Peyer's patch (tissue), 4 donors: ENCODE measurements around the gene OR5B2. TPM values are rescaled to one million over a fixed set of nuclear protein-coding genes. Genes with fewer than 3 reads are reported as not detected.

ENCODE experiments used
- DNase-seq, 3 donors: peaks; one replicate each; pipeline ENCODE4 v3.0.0-alpha.2; 2017 to 2019
- H3K27ac ChIP-seq, 4 donors: fragments of 200-600 bp; sonication (generic); one replicate each; pipeline ENCODE4 v1.5.1; 2016 to 2019
- H3K27me3 ChIP-seq, 2 donors: fragments of 200-600 bp; sonication (generic); one replicate each; pipeline ENCODE4 v1.5.1; 2019
- H3K36me3 ChIP-seq, 3 donors: fragments of 200-600 bp; sonication (generic); one replicate each; pipeline ENCODE4 v1.5.1; 2016 to 2019
- H3K4me1 ChIP-seq, 4 donors: fragments of 200-600 bp; sonication (generic); one replicate each; pipeline ENCODE4 v1.5.1; 2016 to 2019
- H3K4me3 ChIP-seq, 4 donors: fragments of 200-600 bp; sonication (generic); 1 replicate in 3 of 4; 2 replicates in 1 of 4; pipeline ENCODE4 v1.5.1; 2016 to 2019; ENCODE audit warnings: mild to moderate bottlenecking in 1 of 4
- H3K9me3 ChIP-seq, 4 donors: fragments of 200-600 bp; sonication (generic); one replicate each; pipeline ENCODE4 v1.5.1; 2016 to 2019; ENCODE audit warnings: mild to moderate bottlenecking in 1 of 4
- CTCF ChIP-seq, 6 experiments: fragments of 450-650 bp in 4 of 6; fragments of 200-600 bp in 2 of 6; sonication (generic) in 1 of 6; IDR thresholded peaks; one replicate each; pipeline ENCODE4 v1.5.1; 2017 to 2019; ENCODE audit warnings: antibody characterized with exemption in 6 of 6, mild to moderate bottlenecking in 3 of 6, moderate library complexity in 1 of 6
- POLR2A ChIP-seq, 2 donors: fragments of 450-650 bp; IDR thresholded peaks; one replicate each; pipeline ENCODE4 v1.5.1; 2017; ENCODE audit warnings: antibody characterized with exemption in 2 of 2, mild to moderate bottlenecking in 2 of 2, moderate library complexity in 2 of 2
- total RNA-seq, 4 donors: library from RNA; depleted of rRNA; stranded (reverse); fragments of >200 nt; gene quantifications; one replicate each; pipeline ENCODE4 v1.1.0, GENCODE V29; 2016

OR5B2 gene
- total RNA-seq, 4 donors from 2014 or later = not detected

- no peaks in the 10 kb centered on the region for H3K9me3 ChIP-seq
- no peak overlapping the region for H3K27ac ChIP-seq
- H3K4me1 ChIP-seq = no peaks in the 10 kb centered on the region
- H3K27me3 ChIP-seq = no peaks in the 10 kb centered on the region
- no peak for DNase-seq
- H3K36me3 ChIP-seq = no peaks in the 10 kb centered on the region
- TF ChIP-seq POLR2A (IDR thresholded peaks at IDR 0.05) = no peak
- TF ChIP-seq CTCF (IDR thresholded peaks at IDR 0.05) = no peak
- H3K4me3 ChIP-seq = no peak overlapping the region
These were observed 16.4 kb upstream of the OR5B2 start for GRCh38 chr11:58444300-58444699.

- no peaks in the 10 kb centered on the region for H3K4me1 ChIP-seq
- no peak for TF ChIP-seq CTCF (IDR thresholded peaks at IDR 0.05)
- no peak for TF ChIP-seq POLR2A (IDR thresholded peaks at IDR 0.05)
- H3K36me3 ChIP-seq = no peaks in the 10 kb centered on the region
- no peak within 1 kb of the TSS for H3K4me3 ChIP-seq
- H3K9me3 ChIP-seq = no peaks in the 10 kb centered on the region
- H3K27ac ChIP-seq = no peak within 1 kb of the TSS
- no peak for DNase-seq
- no peaks in the 10 kb centered on the region for H3K27me3 ChIP-seq
These were observed 14.2 kb upstream of the OR5B2 start, which contains the start of gene OR5B12 for GRCh38 chr11:58442136-58442535. TSS of gene OR5B12 (minus strand) at chr11:58442236. CDS start at chr11:58440151, 2,085 bp downstream.

GRCh38 chr11:58438486-58438885 lies 10.6 kb upstream of the OR5B2 start:
- Histone ChIP-seq H3K36me3 (no peaks in the 10 kb centered on the region), H3K9me3 (no peaks in the 10 kb centered on the region), H3K27me3 (no peaks in the 10 kb centered on the region), H3K4me3 (no peak overlapping the region), H3K4me1 (no peaks in the 10 kb centered on the region), H3K27ac (no peak overlapping the region)
- TF ChIP-seq CTCF (IDR thresholded peaks at IDR 0.05) (no peak), POLR2A (IDR thresholded peaks at IDR 0.05) (no peak)
- DNase-seq = no peak

- no peaks in the 10 kb centered on the region for H3K4me1 ChIP-seq
- DNase-seq = no peak
- no peaks in the 10 kb centered on the region for H3K36me3 ChIP-seq
- no peak overlapping the region for H3K4me3 ChIP-seq
- no peaks in the 10 kb centered on the region for H3K27me3 ChIP-seq
- TF ChIP-seq CTCF (IDR thresholded peaks at IDR 0.05) (no peak), POLR2A (IDR thresholded peaks at IDR 0.05) (no peak)
- H3K27ac ChIP-seq = no peak overlapping the region
- no peaks in the 10 kb centered on the region for H3K9me3 ChIP-seq
These were observed 6.3 kb upstream of the OR5B2 start for GRCh38 chr11:58434217-58434616.

- no peaks in the 10 kb centered on the region for H3K36me3 ChIP-seq
- no peak for TF ChIP-seq POLR2A (IDR thresholded peaks at IDR 0.05)
- TF ChIP-seq CTCF (IDR thresholded peaks at IDR 0.05) = no peak
- H3K27me3 ChIP-seq = no peaks in the 10 kb centered on the region
- no peak for DNase-seq
- no peak overlapping the region for H3K4me3 ChIP-seq
- no peaks in the 10 kb centered on the region for H3K4me1 ChIP-seq
- H3K27ac ChIP-seq = no peak overlapping the region
- H3K9me3 ChIP-seq = no peaks in the 10 kb centered on the region
These were observed 5.8 kb upstream of the OR5B2 start for GRCh38 chr11:58433638-58434203.

- H3K27ac ChIP-seq = no peak overlapping the region
- no peak for DNase-seq
- H3K27me3 ChIP-seq = no peaks in the 10 kb centered on the region
- no peaks in the 10 kb centered on the region for H3K4me1 ChIP-seq
- TF ChIP-seq CTCF (IDR thresholded peaks at IDR 0.05) (no peak), POLR2A (IDR thresholded peaks at IDR 0.05) (no peak)
- H3K9me3 ChIP-seq = no peaks in the 10 kb centered on the region
- H3K4me3 ChIP-seq = no peak overlapping the region
- H3K36me3 ChIP-seq = no peaks in the 10 kb centered on the region
These were observed 1.4 kb upstream of the OR5B2 start for GRCh38 chr11:58429273-58429672.
